H1 (cell line): ENCODE data around the gene ELMO1. TPM values are rescaled to one million over a fixed set of nuclear protein-coding genes. Genes with fewer than 3 reads are reported as not detected.

Source experiments
- CTCF ChIA-PET: fragments of 300-600 bp; sonication (Branson Sonifier 250); formaldehyde crosslinking; loops from one replicate; lab custom pipeline; 2021; ENCODE audit not compliant: partially characterized antibody; lab: Charles Lee
- POLR2A ChIA-PET: fragments of 300-600 bp; sonication (Branson Sonifier 250); formaldehyde crosslinking; loops from one replicate; lab custom pipeline; 2021; ENCODE audit warnings: inconsistent platforms; ENCODE audit not compliant: partially characterized antibody; lab: Charles Lee
- DNase-seq, 2 experiments: peaks; one replicate each; pipeline versions ENCODE4 v3.0.0 to v3.0.0-alpha.2; 2010 to 2022; ENCODE audit warnings: low spot score in 2 of 2, low read depth in 1 of 2, mixed read lengths in 1 of 2
- FAIRE-seq: peaks from 2 replicates; lab custom pipeline; 2011; peaks lifted over from hg19 to GRCh38; lab: Jason Lieb, UNC
- H2AFZ ChIP-seq: 2 replicates; pipeline ENCODE4 v1.8.1; 2012; ENCODE audit warnings: low read length, inconsistent platforms
- H2AK5ac ChIP-seq: 2 replicates; pipeline ENCODE4 v1.6.1; 2013; ENCODE audit warnings: low read depth, low read length
- H2BK120ac ChIP-seq: replicated peaks from 2 replicates; pipeline ENCODE3; 2013; ENCODE audit warnings: low read depth, low read length, inconsistent platforms
- H2BK12ac ChIP-seq: 2 replicates; pipeline ENCODE4 v1.6.1; 2013; ENCODE audit warnings: low read depth, low read length
- H2BK15ac ChIP-seq: 2 replicates; pipeline ENCODE4 v1.6.1; 2013; ENCODE audit warnings: low read length
- H2BK20ac ChIP-seq: 2 replicates; pipeline ENCODE4 v1.6.1; 2013; ENCODE audit warnings: low read length
- H2BK5ac ChIP-seq: 2 replicates; pipeline ENCODE4 v1.6.1; 2013; ENCODE audit warnings: low read depth, low read length
- H3K14ac ChIP-seq: 2 replicates; pipeline ENCODE4 v1.6.1; 2013; ENCODE audit warnings: inconsistent platforms; ENCODE audit not compliant: insufficient read length
- H3K18ac ChIP-seq: 2 replicates; pipeline ENCODE4 v1.6.1; 2013; ENCODE audit warnings: low read length; ENCODE audit errors: extremely low read depth
- H3K23ac ChIP-seq: 2 replicates; pipeline ENCODE4 v1.6.1; 2013; ENCODE audit warnings: inconsistent platforms; ENCODE audit not compliant: insufficient read length
- H3K23me2 ChIP-seq: 2 replicates; pipeline ENCODE4 v1.6.1; 2013; ENCODE audit warnings: low read depth, low read length
- H3K27ac ChIP-seq: 2 replicates; pipeline ENCODE4 v1.6.1; 2011; ENCODE audit warnings: low read depth, low read length, inconsistent platforms
- H3K27me3 ChIP-seq, 4 experiments: replicated peaks in 1 of 4; 1 replicate in 1 of 4; 2 replicates in 3 of 4; pipeline versions ENCODE4 v1.6.1 to v1.8.1; 2011 to 2013; ENCODE audit warnings: low read length in 3 of 4, mild to moderate bottlenecking in 3 of 4, inconsistent platforms in 2 of 4, mixed read lengths in 2 of 4, moderate library complexity in 1 of 4; ENCODE audit not compliant: control insufficient read depth in 3 of 4, insufficient read depth in 3 of 4; ENCODE audit errors: extremely low read depth in 1 of 4
- H3K36me3 ChIP-seq, 4 experiments: 2 replicates each; pipeline versions ENCODE4 v1.6.1 to v1.8.1; 2011 to 2013; ENCODE audit warnings: mild to moderate bottlenecking in 4 of 4, low read length in 3 of 4, moderate library complexity in 2 of 4, control low read depth in 1 of 4, inconsistent platforms in 1 of 4; ENCODE audit not compliant: insufficient read depth in 4 of 4, control insufficient read depth in 2 of 4
- H3K4ac ChIP-seq: replicated peaks from 2 replicates; pipeline ENCODE3; 2013; ENCODE audit warnings: low read length, low read depth, mixed read lengths, inconsistent platforms; ENCODE audit not compliant: insufficient read length
- H3K4me1 ChIP-seq, 4 experiments: replicated peaks in 1 of 4; 1 replicate in 1 of 4; 2 replicates in 3 of 4; pipeline versions ENCODE4 v1.6.1 to v1.8.1; 2011 to 2013; ENCODE audit warnings: low read length in 3 of 4, inconsistent platforms in 2 of 4, mixed read lengths in 1 of 4; ENCODE audit not compliant: insufficient read depth in 4 of 4, control insufficient read depth in 3 of 4
- H3K4me2 ChIP-seq, 2 experiments: 2 replicates each; pipeline versions ENCODE4 v1.6.1 to v1.8.1; 2011 to 2013; ENCODE audit warnings: low read depth in 2 of 2, low read length in 2 of 2, control low read depth in 1 of 2, inconsistent platforms in 1 of 2, mild to moderate bottlenecking in 1 of 2; ENCODE audit not compliant: insufficient read depth in 1 of 2
- H3K4me3 ChIP-seq, 4 experiments: fragments of 200-600, 300-600 bp in 1 of 4; sonication (generic), shearing (Covaris generic), sonication (Bioruptor Twin) in 1 of 4; 2 replicates each; pipeline versions ENCODE4 v1.5.1 to v1.8.1; 2011 to 2016; ENCODE audit warnings: low read length in 4 of 4, low read depth in 3 of 4, control low read depth in 2 of 4, inconsistent platforms in 2 of 4, mild to moderate bottlenecking in 2 of 4, mixed read lengths in 1 of 4, moderate library complexity in 1 of 4; ENCODE audit not compliant: insufficient read depth in 2 of 4; ENCODE audit errors: extremely low read depth in 1 of 4
- H3K56ac ChIP-seq: replicated peaks from 2 replicates; pipeline ENCODE3; 2013; ENCODE audit warnings: low read depth, mild to moderate bottlenecking, mixed read lengths, low read length, inconsistent platforms; ENCODE audit not compliant: insufficient read length
- H3K79me1 ChIP-seq: 2 replicates; pipeline ENCODE4 v1.6.1; 2013; ENCODE audit warnings: low read depth, low read length, control low read depth
- H3K79me2 ChIP-seq, 2 experiments: 2 replicates each; pipeline versions ENCODE4 v1.6.1 to v1.8.1; 2012 to 2013; ENCODE audit warnings: low read length in 2 of 2, mild to moderate bottlenecking in 2 of 2, inconsistent platforms in 1 of 2; ENCODE audit not compliant: insufficient read depth in 2 of 2, control insufficient read depth in 1 of 2
- H3K9ac ChIP-seq, 4 experiments: replicated peaks in 1 of 4; 1 replicate in 1 of 4; 2 replicates in 3 of 4; pipeline versions ENCODE4 v1.6.1 to v1.8.1; 2011 to 2013; ENCODE audit warnings: low read depth in 3 of 4, low read length in 3 of 4, control low read depth in 2 of 4, mild to moderate bottlenecking in 2 of 4, moderate library complexity in 2 of 4, inconsistent platforms in 1 of 4; ENCODE audit errors: extremely low read depth in 1 of 4
- H3K9me3 ChIP-seq, 2 experiments: 2 replicates each; pipeline versions ENCODE4 v1.6.1 to v1.8.1; 2012 to 2013; ENCODE audit warnings: mild to moderate bottlenecking in 2 of 2, moderate library complexity in 2 of 2, control low read depth in 1 of 2, inconsistent platforms in 1 of 2, low read depth in 1 of 2, low read length in 1 of 2, mixed read lengths in 1 of 2; ENCODE audit not compliant: insufficient read depth in 2 of 2
- H4K20me1 ChIP-seq, 2 experiments: replicated peaks in 1 of 2; 2 replicates each; pipeline versions ENCODE3 to v1.8.1; 2011 to 2013; ENCODE audit warnings: inconsistent platforms in 2 of 2, low read length in 2 of 2, mild to moderate bottlenecking in 1 of 2; ENCODE audit not compliant: insufficient read depth in 2 of 2, control insufficient read depth in 1 of 2
- H4K5ac ChIP-seq: 2 replicates; pipeline ENCODE4 v1.6.1; 2013; ENCODE audit warnings: low read length, low read depth, mixed read lengths, inconsistent platforms; ENCODE audit not compliant: insufficient read length
- H4K8ac ChIP-seq: 2 replicates; pipeline ENCODE4 v1.8.0; 2013; ENCODE audit warnings: mild to moderate bottlenecking, moderate library complexity, low read length, inconsistent platforms; ENCODE audit not compliant: insufficient read depth; ENCODE audit errors: extremely low read depth
- H4K91ac ChIP-seq: replicated peaks from 2 replicates; pipeline ENCODE3; 2013; ENCODE audit warnings: low read length, mixed read lengths, inconsistent platforms; ENCODE audit not compliant: insufficient read length
- CREB1 ChIP-seq: IDR thresholded peaks from 2 replicates; pipeline ENCODE4 v1.6.1; 2012; ENCODE audit warnings: inconsistent platforms
- CTCF ChIP-seq, 3 experiments: IDR thresholded peaks; 1 replicate in 2 of 3; 2 replicates in 1 of 3; pipeline versions ENCODE4 v1.5.1 to v1.6.1; 2011; ENCODE audit warnings: low read length in 3 of 3, mild to moderate bottlenecking in 3 of 3, inconsistent platforms in 2 of 3, low read depth in 1 of 3, moderate library complexity in 1 of 3; ENCODE audit not compliant: insufficient read depth in 1 of 3; ENCODE audit errors: control extremely low read depth in 1 of 3
- KDM5A ChIP-seq: fragments of 200-600 bp; IDR thresholded peaks from 2 replicates; pipeline ENCODE4 v1.7.1; 2012; ENCODE audit warnings: mild to moderate bottlenecking, low read length, inconsistent platforms, mixed read lengths
- MAFK ChIP-seq: IDR thresholded peaks from 2 replicates; pipeline ENCODE4 v1.6.1; 2012; ENCODE audit warnings: low read depth, mild to moderate bottlenecking, improper control_type of control experiment, low read length
- PHF8 ChIP-seq: fragments of 200-600 bp; sonication (generic); conservative IDR thresholded peaks from 2 replicates; pipeline ENCODE4 v1.7.1; 2012; ENCODE audit warnings: low read depth, mild to moderate bottlenecking, inconsistent platforms, low read length, moderate library complexity
- POLR2AphosphoS5 ChIP-seq: IDR thresholded peaks from 2 replicates; pipeline ENCODE4 v1.6.1; 2011; ENCODE audit warnings: low read depth, low read length
- RAD21 ChIP-seq, 2 experiments: IDR thresholded peaks in 1 of 2; conservative IDR thresholded peaks in 1 of 2; 2 replicates each; pipeline ENCODE4 v1.6.1; 2011; ENCODE audit warnings: low read depth in 2 of 2, low read length in 2 of 2, improper control_type of control experiment in 1 of 2, inconsistent platforms in 1 of 2, mild to moderate bottlenecking in 1 of 2, moderate library complexity in 1 of 2
- RBBP5 ChIP-seq: IDR thresholded peaks from 2 replicates; pipeline ENCODE4 v1.7.1; 2012; ENCODE audit warnings: low read depth, mild to moderate bottlenecking, inconsistent platforms, low read length, moderate library complexity, borderline replicate concordance
- SP4 ChIP-seq: IDR thresholded peaks from 2 replicates; pipeline ENCODE4 v1.6.1; 2012; ENCODE audit warnings: low read length, inconsistent platforms
- TAF7 ChIP-seq: optimal IDR thresholded peaks from 2 replicates; pipeline ENCODE3; 2011; ENCODE audit warnings: low read depth, mild to moderate bottlenecking, inconsistent platforms, low read length, moderate library complexity, borderline replicate concordance
- USF2 ChIP-seq: IDR thresholded peaks from 2 replicates; pipeline ENCODE4 v1.6.1; 2011; ENCODE audit warnings: low read length, improper control_type of control experiment
- WGBS, 2 experiments: shearing (Covaris generic) in 1 of 2; methylation state at CpG; one replicate each; pipeline versions ENCODE4 v1.1.6 to v1.1.7; 2013 to 2015; ENCODE audit warnings: low lambda C conversion rate in 2 of 2, mixed read lengths in 2 of 2, inconsistent platforms in 1 of 2, low coverage in 1 of 2, missing lambda C conversion rate in 1 of 2; ENCODE audit not compliant: insufficient replicate concordance in 2 of 2, insufficient coverage in 1 of 2, insufficient read length in 1 of 2; ENCODE audit errors: extremely low coverage in 1 of 2, missing lambda C conversion rate in 1 of 2; 5-methylcytosine and 5-hydroxymethylcytosine counted together
- polyA plus RNA-seq, 7 experiments: library from polyadenylated mRNA; depleted of rRNA in 3 of 7; stranded (reverse) in 5 of 7; unstranded in 2 of 7; fragments of >200 nt in 5 of 7; fragments of 200-250 nt in 2 of 7; gene quantifications; 1 replicate in 5 of 7; 2 replicates in 1 of 7; 4 replicates in 1 of 7; pipeline versions ENCODE4 v1.2.1 to v1.2.3, GENCODE V29; 2011 to 2013; ENCODE audit warnings: missing spikeins in 2 of 7, mixed read lengths in 2 of 7
- total RNA-seq: library from RNA; stranded (reverse); fragmentation: NEBNext Ultra II Directional; extraction: Animal tissue kit (Norgen Biotek cat#: 25700); gene quantifications from 2 replicates; pipeline ENCODE4 v1.2.1, GENCODE V29; 2021

The ELMO1 gene
- total and polyA plus RNA-seq, 2 of the 8 experiments (the other 6 are each of a cell fraction or from before 2014, with no cell fraction given), result 18.4 to 21.0 TPM

- Histone ChIP-seq H3K4me2 (no peak overlapping the region), H3K79me2 (no peaks in the 10 kb centered on the region), H3K27me3 (no peaks in the 10 kb centered on the region), H2BK20ac (no peak overlapping the region), H2BK15ac (no peak overlapping the region), H4K20me1 (no peaks in the 10 kb centered on the region), H4K5ac (no peak overlapping the region), H3K23ac (no peak overlapping the region), H2BK120ac (no peak overlapping the region), H3K4me1 (no peaks in the 10 kb centered on the region), H3K9ac (no peak overlapping the region), H3K36me3 (no peaks in the 10 kb centered on the region), H3K79me1 (no peaks in the 10 kb centered on the region; the same call in 1 of the 2 replicates), H2BK5ac (no peak overlapping the region), H3K9me3 (no peaks in the 10 kb centered on the region), H3K4me3 (no peak overlapping the region), H2AFZ (no peak overlapping the region), H3K18ac (no peak overlapping the region), H3K4ac (no peak overlapping the region), H3K14ac (no peak overlapping the region), H3K27ac (no peak overlapping the region), H2BK12ac (no peak overlapping the region), H3K23me2 (0 out of 2 replicates have a peak, but pooled peaks cover 2% of the 10 kb centered on the region), H4K91ac (no peak overlapping the region), H4K8ac (no peak overlapping the region), H3K56ac (no peak overlapping the region), H2AK5ac (no peak overlapping the region)
- DNase-seq (no peak), FAIRE-seq (no peak)
- POLR2A ChIA-PET, result no interaction called here
- 59% methylated on average over 3 of the region's 3 CpGs; no CpG with 5 or more reads in 1 of the 2 experiments for WGBS, 2 experiments
- TF ChIP-seq POLR2AphosphoS5, result no peak
- no peak for TF ChIP-seq MAFK
- no peak for TF ChIP-seq USF2
- TF ChIP-seq SP4, result no peak
- TF ChIP-seq RBBP5, result no peak
- no peak for TF ChIP-seq RAD21 (IDR thresholded peaks at IDR 0.05 in 1 of 2, conservative IDR thresholded peaks at IDR 0.05 in 1 of 2; ENCODE audit: low read depth in 2 of 2, low read length in 2 of 2)
- no peak for TF ChIP-seq CTCF (IDR thresholded peaks at IDR 0.05; ENCODE audit: control extremely low read depth in 1 of 3, insufficient read depth in 1 of 3, low read depth in 1 of 3, low read length in 3 of 3)
- TF ChIP-seq KDM5A, result no peak
- no peak for TF ChIP-seq TAF7
- TF ChIP-seq PHF8, result no peak
- no peak for TF ChIP-seq CREB1
- CTCF ChIA-PET, result no interaction called here
These were observed 636.9 kb downstream of the ELMO1 start for GRCh38 chr7:36811807-36812206.
